Measurements from ENCODE around the gene CASP4. TPM values are rescaled to one million over a fixed set of nuclear protein-coding genes. Genes with fewer than 3 reads are reported as not detected.

Gene CASP4
- total and polyA plus RNA-seq, 7 donors: 20.8 to 64.6 (median 51.8) TPM

DNA sequence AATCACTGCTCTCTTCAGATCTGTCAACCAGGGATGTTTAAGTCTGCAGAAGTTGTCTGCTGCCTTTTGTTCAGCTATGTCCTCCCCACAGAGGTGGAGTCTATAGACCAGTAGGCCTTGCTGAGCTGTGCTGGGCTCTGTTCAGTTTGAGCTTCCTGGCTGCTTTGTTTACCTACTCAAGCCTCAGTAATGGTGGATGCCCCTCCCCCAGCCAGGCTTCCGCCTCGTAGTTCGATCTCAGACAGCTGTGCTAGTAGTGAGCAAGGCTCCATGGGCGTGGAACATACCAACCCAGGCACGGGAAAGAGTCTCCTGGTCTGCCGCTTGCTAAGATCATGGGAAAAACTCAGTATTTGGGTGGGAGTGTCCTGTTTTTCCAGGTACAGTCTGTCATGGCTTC, 42.5 kb downstream of the CASP4 start:
- Histone ChIP-seq H3K27me3 (no peaks in the 10 kb centered on the region), H3K27ac (no peak overlapping the region), H3K4me1 (no peaks in the 10 kb centered on the region), H3K9me3 (peaks cover 0 to 4% (median 1%) of the 10 kb centered on the region in 4 donors), H3K4me3 (no peak overlapping the region), H3K36me3 (no peaks in the 10 kb centered on the region)
- 91 to 95% methylated on average over 6 of the region's 6 CpGs for WGBS, 2 donors
- no peak for TF ChIP-seq POLR2A (IDR thresholded peaks at IDR 0.05)
- TF ChIP-seq EP300 (IDR thresholded peaks at IDR 0.05): no peak
- TF ChIP-seq POLR2AphosphoS5 (IDR thresholded peaks at IDR 0.05): no peak
- TF ChIP-seq CTCF (IDR thresholded peaks at IDR 0.05): no peak
- intact Hi-C loops (cut with DNase I): no loop called here
- DNase-seq: no peak

DNA sequence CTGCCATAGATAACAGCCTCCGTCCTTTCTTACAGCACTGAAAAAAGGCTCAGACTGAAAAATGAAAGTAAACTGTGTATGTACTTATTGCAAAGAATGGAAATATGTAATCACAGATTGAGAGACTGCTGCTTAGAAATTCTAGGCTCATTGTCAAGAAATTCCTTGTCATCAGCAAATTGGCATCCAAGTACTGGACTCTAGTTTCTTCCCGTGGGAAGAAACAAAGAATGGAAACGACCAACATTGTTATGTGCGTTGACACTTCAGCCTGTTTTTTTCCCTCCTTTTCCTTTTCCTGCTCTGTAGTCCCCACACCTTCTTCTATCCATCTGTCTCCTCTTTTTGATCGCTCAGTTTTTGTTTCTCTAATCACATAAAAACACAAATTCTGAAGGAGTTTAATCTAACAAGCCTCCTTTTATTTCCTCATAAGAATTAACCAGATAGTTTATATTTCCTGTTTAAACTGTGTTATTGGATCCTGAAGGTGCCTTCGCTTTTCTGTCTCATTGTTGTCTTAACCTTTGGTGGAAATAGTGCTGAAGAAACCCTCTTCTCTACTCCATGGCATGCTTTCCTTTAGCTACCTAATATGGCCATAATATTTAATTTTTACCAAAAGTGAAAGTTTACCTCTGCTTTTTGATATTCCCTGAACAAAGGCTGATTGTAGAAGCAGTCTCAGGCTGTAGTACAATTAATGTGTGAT, 50.1 kb downstream of the CASP4 start:
- DNase-seq: no peak
- intact Hi-C loops (cut with DNase I): no loop called here
- Histone ChIP-seq H3K27me3 (no peaks in the 10 kb centered on the region), H3K36me3 (no peaks in the 10 kb centered on the region), H3K27ac (peak overlapping the region; percentile 54 to 76 (median 72)), H3K4me1 (peaks cover 0 to 26% (median 15%) of the 10 kb centered on the region in 4 donors), H3K4me3 (peak overlapping the region; percentile 11 to 47 (median 39)), H3K9me3 (no peaks in the 10 kb centered on the region)
- TF ChIP-seq EP300 (IDR thresholded peaks at IDR 0.05): no peak
- peak in 3 of 4 donors; percentile 27 to 60 (median 45) for TF ChIP-seq POLR2AphosphoS5 (IDR thresholded peaks at IDR 0.05)
- TF ChIP-seq POLR2A (IDR thresholded peaks at IDR 0.05): no peak
- no peak for TF ChIP-seq CTCF (IDR thresholded peaks at IDR 0.05)
- WGBS, 2 donors: 7 to 24% methylated on average over 6 of the region's 6 CpGs

GRCh38 chr11:104917271-104918112, 50.9 kb downstream of the CASP4 start:
- intact Hi-C loops (cut with DNase I): no loop called here
- TF ChIP-seq CTCF (IDR thresholded peaks at IDR 0.05): no peak
- Histone ChIP-seq H3K9me3 (no peaks in the 10 kb centered on the region), H3K27ac (peak overlapping the region; percentile 54 to 76 (median 72)), H3K36me3 (no peaks in the 10 kb centered on the region), H3K4me1 (peaks cover 0 to 26% (median 15%) of the 10 kb centered on the region in 4 donors), H3K4me3 (peak overlapping the region; percentile 11 to 47 (median 39)), H3K27me3 (no peaks in the 10 kb centered on the region)
- DNase-seq: no peak
- 27 to 40% methylated on average over 4 of the region's 4 CpGs for WGBS, 2 donors

DNA sequence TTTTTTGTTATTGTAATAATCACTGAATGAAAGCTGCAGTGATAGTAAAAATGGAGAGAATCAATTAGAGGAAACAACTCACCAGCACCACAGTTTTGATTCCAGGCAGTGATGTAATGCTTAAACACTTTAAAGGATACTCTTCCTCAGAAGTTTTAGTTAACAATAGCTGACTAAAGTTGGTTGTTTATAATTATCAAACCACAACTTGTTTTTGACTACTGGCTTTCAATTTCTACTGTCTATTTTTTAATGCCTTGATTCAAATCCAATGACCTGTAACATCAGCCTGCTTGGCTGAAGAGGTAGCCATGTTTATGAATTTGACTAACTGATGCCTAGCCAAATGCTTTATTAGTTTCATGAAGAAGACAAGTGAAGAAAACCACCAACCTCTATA, 51.9 kb downstream of the CASP4 start:
- DNase-seq: no peak
- peak overlapping the region in 2 of 4 donors; percentile 46 to 47 for H3K4me3 ChIP-seq
- H3K36me3 ChIP-seq: no peaks in the 10 kb centered on the region
- no peaks in the 10 kb centered on the region for H3K27me3 ChIP-seq
- intact Hi-C loops (cut with DNase I): no loop called here
- TF ChIP-seq CTCF (IDR thresholded peaks at IDR 0.05) (no peak), EP300 (IDR thresholded peaks at IDR 0.05) (no peak), POLR2AphosphoS5 (IDR thresholded peaks at IDR 0.05) (no peak), POLR2A (IDR thresholded peaks at IDR 0.05) (no peak)
- H3K4me1 ChIP-seq: peaks cover 0 to 26% (median 15%) of the 10 kb centered on the region in 4 donors
- no peaks in the 10 kb centered on the region for H3K9me3 ChIP-seq
- peak overlapping the region; percentile 16 to 74 (median 57) for H3K27ac ChIP-seq
